Mononuclear cell (primary cell): ENCODE results near the gene GPR4. TPM values are rescaled to one million over a fixed set of nuclear protein-coding genes. Genes with fewer than 3 reads are reported as not detected.

ENCODE experiments used
- H3K27me3 ChIP-seq: 2 replicates; pipeline ENCODE4 v1.6.0; 2011; ENCODE audit warnings: low read length, control low read depth; ENCODE audit not compliant: insufficient read depth
- H3K4me1 ChIP-seq: 2 replicates; pipeline ENCODE4 v1.5.1; 2011; ENCODE audit warnings: mild to moderate bottlenecking, low read length, control low read depth; ENCODE audit not compliant: insufficient read depth
- H3K4me3 ChIP-seq: 2 replicates; pipeline ENCODE4 v1.5.1; 2011; ENCODE audit warnings: mild to moderate bottlenecking, low read length, moderate library complexity
- H3K9me3 ChIP-seq: 2 replicates; pipeline ENCODE4 v1.5.1; 2011; ENCODE audit warnings: low read depth, mild to moderate bottlenecking, control low read depth, low read length
- total RNA-seq: library from RNA; depleted of rRNA; stranded (reverse); fragments of >200 nt; gene quantifications from one replicate; pipeline ENCODE4 v1.2.3, GENCODE V29; 2012

Gene GPR4
- total RNA-seq, 1 donor, result not detected

- Histone ChIP-seq H3K4me1 (peaks cover 14% of the 10 kb centered on the region), H3K27me3 (no peaks in the 10 kb centered on the region), H3K9me3 (no peaks in the 10 kb centered on the region), H3K4me3 (no peak overlapping the region)
These were observed 43.6 kb downstream of the GPR4 start for GRCh38 chr19:45558399-45558878.

GRCh38 chr19:45556835-45557234, 45.2 kb downstream of the GPR4 start:
- Histone ChIP-seq H3K4me3 (no peak overlapping the region), H3K27me3 (no peaks in the 10 kb centered on the region), H3K9me3 (no peaks in the 10 kb centered on the region), H3K4me1 (peaks cover 8% of the 10 kb centered on the region)

- Histone ChIP-seq H3K4me3 (no peak overlapping the region), H3K9me3 (no peaks in the 10 kb centered on the region), H3K27me3 (no peaks in the 10 kb centered on the region), H3K4me1 (peaks cover 8% of the 10 kb centered on the region)
These were observed 47.5 kb downstream of the GPR4 start for GRCh38 chr19:45554481-45554880.

GRCh38 chr19:45553464-45553863, 48.5 kb downstream of the GPR4 start:
- Histone ChIP-seq H3K4me3 (no peak overlapping the region), H3K4me1 (peaks cover 5% of the 10 kb centered on the region), H3K27me3 (no peaks in the 10 kb centered on the region), H3K9me3 (no peaks in the 10 kb centered on the region)

GRCh38 chr19:45547965-45548609, 53.9 kb downstream of the GPR4 start:
- Histone ChIP-seq H3K27me3 (no peaks in the 10 kb centered on the region), H3K4me3 (no peak overlapping the region), H3K9me3 (no peaks in the 10 kb centered on the region), H3K4me1 (peaks cover 17% of the 10 kb centered on the region)

GRCh38 chr19:45547211-45547770, 54.7 kb downstream of the GPR4 start:
- Histone ChIP-seq H3K27me3 (no peaks in the 10 kb centered on the region), H3K4me1 (peaks cover 19% of the 10 kb centered on the region), H3K4me3 (no peak overlapping the region), H3K9me3 (no peaks in the 10 kb centered on the region)

- H3K4me1 ChIP-seq, result peaks cover 19% of the 10 kb centered on the region
- no peak overlapping the region for H3K4me3 ChIP-seq
- H3K9me3 ChIP-seq, result no peaks in the 10 kb centered on the region
- H3K27me3 ChIP-seq, result no peaks in the 10 kb centered on the region
These were observed 59.8 kb downstream of the GPR4 start for GRCh38 chr19:45542234-45542668.

Other genes with a start within 250 kb of the GPR4 start
- 4.2 TPM for gene ERCC2, start 231.6 kb downstream of the GPR4 start, total RNA-seq
- 0.52 TPM for gene PPP1R13L, start 197.1 kb downstream of the GPR4 start, total RNA-seq
- gene POLR1G, start 195.6 kb downstream of the GPR4 start, total RNA-seq, result 0.10 TPM
- gene ERCC1, start 178.3 kb downstream of the GPR4 start, total RNA-seq, result 33.6 TPM
- 337 TPM for gene FOSB, start 134.2 kb downstream of the GPR4 start, total RNA-seq
- gene RTN2, start 105.2 kb downstream of the GPR4 start, total RNA-seq, result 1.5 TPM
- gene PPM1N, start 103.8 kb downstream of the GPR4 start, total RNA-seq, result 4.3 TPM
- 95.8 TPM for gene VASP, start 94.7 kb downstream of the GPR4 start, total RNA-seq
- gene OPA3, start 17.4 kb downstream of the GPR4 start, total RNA-seq, result 3.4 TPM
- 13.9 TPM for gene EML2, start 37.2 kb upstream of the GPR4 start, total RNA-seq
- 1.2 TPM for gene GIPR, start 66.0 kb upstream of the GPR4 start, total RNA-seq
- 158 TPM for gene SNRPD2, start 89.7 kb upstream of the GPR4 start, total RNA-seq
- gene QPCTL, start 90.5 kb upstream of the GPR4 start, total RNA-seq, result 2.5 TPM
- gene FBXO46, start 128.7 kb upstream of the GPR4 start, total RNA-seq, result 8.0 TPM
- gene MEIOSIN, start 131.2 kb upstream of the GPR4 start, total RNA-seq, result not detected
- gene SIX5, start 167.0 kb upstream of the GPR4 start, total RNA-seq, result under 0.01 TPM
- gene DMPK, start 180.3 kb upstream of the GPR4 start, total RNA-seq, result 5.8 TPM
- 15.2 TPM for gene DMWD, start 190.6 kb upstream of the GPR4 start, total RNA-seq
- 0.10 TPM for gene RSPH6A, start 213.1 kb upstream of the GPR4 start, total RNA-seq